GM18861 (cell line): ENCODE measurements around the gene PRKCA.
"Not testable (repeated sequence)": the region's sequence is repeated elsewhere in the genome, so short reads cannot be mapped to it uniquely, and the experiment has no call there.

Experiments used
- ATAC-seq: cut with Tn5 transposase; IDR thresholded peaks from one replicate; pipeline ENCODE4 v1.9.1; 2021; ENCODE audit not compliant: unreplicated experiment

Gene PRKCA

GRCh38 chr17:66379996-66380395 is 77.6 kb downstream of the PRKCA start:
- no peak for ATAC-seq

GRCh38 chr17:66381701-66382362 is 79.4 kb downstream of the PRKCA start:
- ATAC-seq = no peak

GRCh38 chr17:66383333-66383732 is 80.9 kb downstream of the PRKCA start:
- no peak for ATAC-seq

DNA sequence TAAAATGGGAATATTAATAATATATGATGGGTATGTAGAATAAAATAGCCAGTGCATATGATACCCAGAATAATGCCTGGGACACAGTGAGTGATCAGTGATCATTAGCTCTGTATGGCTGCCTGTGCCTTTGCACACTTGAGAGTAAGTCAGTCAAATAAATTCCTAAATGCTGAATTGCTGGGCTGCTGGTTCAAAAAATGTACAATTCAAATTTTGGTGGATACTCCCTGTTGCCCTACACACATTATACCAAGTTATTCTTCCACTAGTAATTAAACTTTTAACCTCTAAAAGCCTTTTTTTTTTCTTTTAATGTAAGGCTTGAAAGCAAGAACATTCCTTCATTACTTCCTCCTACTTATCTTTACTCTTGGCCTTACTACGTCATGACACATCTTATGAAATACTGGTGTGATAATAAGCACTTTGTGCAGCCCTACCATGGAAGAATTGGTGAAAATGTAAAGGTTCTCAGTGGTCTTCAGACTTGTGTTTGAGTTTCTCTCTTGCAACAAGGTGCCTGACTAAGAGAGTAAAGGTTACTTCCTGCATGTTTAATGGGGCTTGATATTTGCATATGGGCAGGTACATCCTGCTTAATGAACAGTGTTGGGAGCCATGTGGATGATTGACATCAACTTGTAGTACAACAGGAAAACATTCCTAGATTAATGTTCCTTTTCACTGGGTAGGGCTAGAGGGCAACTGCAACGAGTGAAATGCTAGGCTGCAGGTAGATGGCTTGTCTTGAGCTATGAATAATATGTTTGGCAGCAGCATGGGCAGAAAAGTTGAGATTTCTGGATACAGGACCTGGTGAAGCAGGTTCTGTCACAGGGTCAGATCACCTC is 84.3 kb downstream of the PRKCA start:
- no peak for ATAC-seq

- no peak for ATAC-seq
Observed at GRCh38 chr17:66387392-66387981, 85.1 kb downstream of the PRKCA start.

DNA sequence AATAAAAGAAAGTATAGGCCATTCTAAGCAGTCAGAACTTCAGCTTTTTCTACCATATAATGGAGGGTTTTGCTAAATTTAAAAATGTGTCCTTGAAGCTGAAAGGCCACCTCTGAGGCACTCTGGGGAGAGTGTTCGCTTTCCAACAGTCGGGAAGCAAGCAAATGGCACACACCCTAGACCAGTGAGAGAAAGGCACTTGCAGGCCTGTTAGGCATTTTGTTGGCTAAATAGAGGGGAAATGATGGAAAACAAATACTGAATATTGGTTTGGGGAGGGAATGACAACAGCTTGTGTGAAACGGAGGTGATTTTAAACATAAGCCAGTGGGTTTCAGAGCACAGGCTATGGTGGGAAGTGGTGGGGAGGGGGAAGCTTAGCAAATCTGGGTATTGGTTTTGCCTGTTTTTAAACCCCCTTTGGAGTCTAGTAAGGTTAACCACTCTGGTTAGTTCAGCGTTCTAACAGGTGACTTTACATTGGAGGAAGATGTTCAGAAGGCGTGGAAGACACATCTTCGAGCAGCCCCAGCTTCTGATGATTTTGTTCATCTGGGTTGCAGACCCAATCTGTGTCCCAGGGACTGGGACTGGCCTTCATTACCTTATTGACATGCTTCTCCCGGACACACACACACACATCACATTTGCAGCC is 90.5 kb downstream of the PRKCA start:
- ATAC-seq = no peak

GRCh38 chr17:66395961-66396360 is 93.5 kb downstream of the PRKCA start:
- ATAC-seq = no peak

- no peak for ATAC-seq
Observed at GRCh38 chr17:66397486-66397885, 95.1 kb downstream of the PRKCA start.

DNA sequence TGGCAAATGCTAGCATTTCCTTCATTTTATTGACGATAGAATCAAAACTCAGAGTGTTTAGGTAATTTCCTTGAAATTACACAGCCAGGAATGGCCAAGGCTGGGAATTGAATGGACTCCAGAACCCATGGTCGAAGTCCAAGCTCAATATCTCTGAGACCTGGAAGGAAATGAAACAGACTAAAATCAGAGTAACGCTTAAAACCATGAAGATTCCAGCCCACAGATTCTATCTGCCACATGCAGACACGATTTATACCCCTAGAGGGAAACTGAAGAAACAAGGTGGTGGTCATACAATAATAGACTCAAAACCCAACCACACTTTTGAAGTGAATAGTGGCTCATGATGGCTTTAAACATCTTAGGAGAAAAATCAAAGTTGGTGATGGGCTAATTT is 95.6 kb downstream of the PRKCA start:
- ATAC-seq = no peak

DNA sequence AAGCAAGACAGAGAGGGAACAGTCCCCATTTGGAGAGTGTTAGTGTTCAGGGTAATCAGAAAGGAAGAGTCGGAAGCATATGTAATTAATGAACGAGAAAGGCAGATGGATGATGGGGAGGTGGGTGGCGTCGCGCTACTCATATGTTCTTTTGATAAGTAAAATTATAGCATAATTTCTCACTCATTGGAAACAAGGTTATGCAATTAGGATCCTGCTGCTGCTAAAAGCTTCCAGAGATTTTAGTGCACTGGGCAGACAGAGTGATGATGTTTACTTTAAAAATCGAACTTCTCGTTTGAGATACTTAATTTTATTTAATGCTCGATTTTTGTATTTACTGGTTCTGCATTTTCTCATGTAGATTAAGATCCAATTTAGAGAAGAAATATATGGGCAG is 96.2 kb downstream of the PRKCA start:
- no peak for ATAC-seq

GRCh38 chr17:66399441-66399840 is 97.0 kb downstream of the PRKCA start:
- ATAC-seq = no peak

DNA sequence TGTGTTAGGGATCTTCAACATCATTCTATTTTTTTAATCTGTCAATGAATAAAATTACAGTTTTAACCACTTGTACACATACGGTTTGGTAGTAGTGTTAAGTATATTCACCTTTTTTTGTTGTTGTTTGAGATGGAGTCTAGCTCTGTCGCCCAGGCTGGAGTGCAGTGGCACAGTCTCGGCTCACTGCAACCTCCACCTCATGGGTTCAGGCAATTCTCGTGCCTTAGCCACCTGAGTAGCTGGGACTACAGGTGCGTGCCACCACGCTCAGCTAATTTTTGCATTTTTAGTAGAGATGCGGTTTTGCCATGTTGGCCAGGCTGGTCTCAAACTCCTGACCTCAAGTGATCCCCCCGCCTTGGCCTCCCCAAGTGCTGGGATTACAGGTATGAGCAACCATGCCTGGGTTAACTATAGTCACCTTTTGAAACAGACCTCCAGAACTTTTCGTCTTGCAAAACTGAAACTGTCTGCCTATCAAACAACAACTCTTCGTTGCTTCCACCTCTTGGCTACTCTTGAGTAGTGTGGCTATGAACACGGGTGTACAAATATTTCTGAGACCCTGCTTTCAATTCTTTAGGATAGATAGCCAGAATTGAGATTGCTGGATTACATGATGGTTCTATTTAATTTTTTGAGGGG is 97.8 kb downstream of the PRKCA start:
- not testable (repeated sequence) for ATAC-seq

DNA sequence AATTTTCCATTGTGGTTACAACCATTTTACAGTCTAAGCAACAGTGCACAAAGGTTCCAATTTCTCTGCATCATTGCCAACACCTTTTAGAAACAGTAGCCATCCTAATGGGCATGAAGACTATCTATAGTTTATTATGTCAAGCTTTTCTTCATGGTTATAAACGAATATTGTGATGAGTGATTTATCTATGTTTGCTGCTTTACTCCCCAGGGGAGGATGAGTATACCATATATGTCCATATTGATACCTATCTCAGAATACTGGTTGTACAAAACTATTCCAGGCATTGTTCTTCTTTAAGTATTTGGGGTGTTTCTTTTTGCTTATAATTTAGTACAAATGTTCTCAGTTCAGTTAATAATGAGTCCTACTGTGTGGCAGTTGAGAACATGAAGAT is 98.3 kb downstream of the PRKCA start:
- ATAC-seq = no peak

GRCh38 chr17:66401364-66401763 is 99.0 kb downstream of the PRKCA start:
- no peak for ATAC-seq

DNA sequence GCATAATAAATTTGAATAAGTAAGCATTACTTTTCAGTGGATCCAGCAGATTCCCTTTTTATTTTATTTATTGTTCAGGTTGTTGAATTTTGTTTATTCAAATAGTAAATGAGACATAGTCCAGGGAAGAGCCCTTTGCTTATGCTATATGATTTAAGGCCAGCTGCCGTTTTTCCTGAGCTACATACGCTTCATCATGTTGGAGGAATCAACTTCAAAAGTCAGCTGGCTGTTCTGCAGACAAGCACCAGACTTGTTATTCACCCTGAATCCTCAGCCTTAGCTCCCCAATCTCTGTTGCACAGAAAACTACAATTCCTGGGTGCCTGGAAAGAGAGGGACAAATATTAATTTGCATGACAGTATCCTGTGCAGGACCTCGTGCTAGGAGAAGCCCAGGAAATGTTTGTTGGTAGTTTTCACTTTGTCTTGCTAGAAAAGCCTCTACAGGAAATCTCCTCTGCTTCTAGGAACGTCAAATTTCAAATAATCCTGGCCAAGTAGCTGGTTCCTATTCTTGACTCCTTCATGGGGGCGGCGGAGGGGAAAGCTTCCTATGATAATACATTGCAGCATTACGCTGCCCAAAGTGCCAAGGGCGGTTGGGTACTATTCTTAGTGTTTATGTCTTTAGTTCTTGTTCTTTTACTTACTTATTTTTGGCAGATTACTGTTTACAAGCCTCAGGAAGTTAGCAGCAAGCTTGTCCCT is 101.6 kb downstream of the PRKCA start:
- no peak for ATAC-seq

GRCh38 chr17:66405836-66406677 is 103.6 kb downstream of the PRKCA start:
- ATAC-seq = no peak

DNA sequence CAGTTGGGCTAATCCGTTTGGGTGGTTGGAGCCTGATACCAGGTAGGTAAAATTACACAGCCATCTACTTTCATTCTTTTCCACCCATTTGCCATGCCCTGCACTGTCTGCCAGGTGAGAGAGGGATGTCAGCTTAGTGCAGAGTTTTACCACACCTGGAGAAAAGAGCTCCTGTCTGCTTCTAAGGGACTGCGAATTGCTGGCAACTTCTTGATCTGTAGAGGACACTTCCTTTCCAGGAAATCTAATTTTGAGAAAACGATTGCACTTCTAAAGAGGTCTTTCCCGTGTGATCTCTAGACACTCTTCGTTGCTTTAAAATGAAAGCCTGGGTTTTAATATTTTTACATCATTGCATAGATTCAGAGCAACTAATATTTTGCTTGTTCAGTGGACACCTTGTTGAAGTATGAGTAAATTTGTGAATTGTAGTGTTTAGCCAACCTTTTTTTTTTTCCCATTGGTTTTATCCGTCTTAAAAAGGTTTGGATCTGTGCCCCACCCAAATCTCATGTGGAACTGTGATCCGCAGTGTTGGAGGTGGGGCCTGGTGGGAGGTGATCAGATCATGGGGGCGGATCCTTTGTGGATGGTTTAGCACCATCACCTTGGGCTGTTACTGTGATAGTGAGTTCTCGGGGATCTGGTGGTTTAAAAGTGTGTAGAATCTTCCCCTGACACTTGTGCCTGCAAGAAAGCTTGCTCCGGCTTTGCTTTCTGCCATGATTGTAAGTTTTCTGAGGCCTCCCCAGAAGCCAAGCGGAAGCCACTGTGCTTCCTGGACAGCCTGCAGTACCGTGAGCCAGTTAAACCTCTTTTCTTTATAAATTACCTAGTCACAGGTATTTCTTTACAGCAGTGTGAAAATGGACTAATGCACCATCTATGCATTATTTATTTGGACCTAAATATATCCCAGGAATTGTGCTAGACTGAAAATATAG is 104.6 kb downstream of the PRKCA start:
- no peak for ATAC-seq

DNA sequence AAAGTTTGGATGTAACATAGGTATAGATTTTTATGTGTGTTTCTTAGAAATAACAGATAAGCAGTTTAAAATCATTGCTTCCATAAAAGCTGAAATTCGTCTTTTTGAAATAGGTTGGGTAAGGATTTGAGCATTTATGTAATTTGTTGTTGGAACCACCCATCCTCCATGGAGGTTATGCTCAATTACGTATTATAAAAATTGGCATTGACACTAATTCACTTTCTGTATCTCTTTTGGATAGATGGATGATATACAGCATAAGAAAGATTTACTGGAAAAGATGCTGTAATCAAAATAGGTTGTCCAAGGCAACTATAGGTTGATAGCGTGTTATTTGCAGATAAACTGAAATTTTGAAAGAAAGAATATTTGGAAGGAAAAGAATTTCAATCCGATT is 105.5 kb downstream of the PRKCA start:
- ATAC-seq = no peak
